HG03175 (cell line): ENCODE results near the gene ALG13.
"Not testable (repeated sequence)": the region's sequence is repeated elsewhere in the genome, so short reads cannot be mapped to it uniquely, and the experiment has no call there.

Source experiments
- ATAC-seq: cut with Tn5 transposase; IDR thresholded peaks from one replicate; pipeline ENCODE4 v1.9.1; 2021; ENCODE audit warnings: mild to moderate bottlenecking, moderate library complexity; ENCODE audit not compliant: unreplicated experiment

Gene ALG13

GRCh38 chrX:111756486-111756885, 75.5 kb downstream of the ALG13 start:
- no peak for ATAC-seq

GRCh38 chrX:111759686-111760085, 78.7 kb downstream of the ALG13 start:
- no peak for ATAC-seq

- ATAC-seq: no peak
Observed at GRCh38 chrX:111761578-111762135, 80.7 kb downstream of the ALG13 start.

GRCh38 chrX:111778591-111778990, 97.6 kb downstream of the ALG13 start:
- no peak for ATAC-seq

GRCh38 chrX:111779582-111779981, 98.6 kb downstream of the ALG13 start:
- ATAC-seq: no peak

DNA sequence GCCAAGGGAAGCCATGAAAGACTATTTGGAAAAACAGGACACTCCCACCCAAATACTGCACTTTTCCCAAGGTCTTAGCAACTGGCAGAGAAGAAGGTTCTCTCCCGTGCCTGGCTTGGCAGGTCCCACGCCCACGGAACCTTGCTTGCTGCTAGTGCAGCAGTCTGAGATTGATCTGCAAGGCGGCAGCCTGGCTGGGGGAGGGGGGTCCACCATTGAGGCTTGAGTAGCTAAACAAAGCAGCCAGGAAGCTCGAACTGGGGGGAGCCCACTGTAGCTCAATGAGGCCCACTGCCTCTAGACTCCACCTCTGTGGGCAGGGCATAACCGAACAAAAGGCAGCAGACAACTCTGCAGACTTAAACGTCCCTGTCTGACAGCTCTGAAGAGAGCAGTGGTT, 103.7 kb downstream of the ALG13 start:
- no peak for ATAC-seq

- not testable (repeated sequence) for ATAC-seq
Observed at GRCh38 chrX:111790054-111790453, 109.1 kb downstream of the ALG13 start.
